Neural progenitor cell (in vitro differentiated cells): ENCODE results near the gene E2F1. TPM values are rescaled to one million over a fixed set of nuclear protein-coding genes. Genes with fewer than 3 reads are reported as not detected.

Experiments used
- DNase-seq: peaks from one replicate; pipeline ENCODE4 v3.0.0-alpha.2; 2016; ENCODE audit warnings: low spot score
- H2AFZ ChIP-seq: fragments of 200-600 bp; sonication (generic); replicated peaks from 2 replicates; pipeline ENCODE4 v1.6.1; 2016; ENCODE audit warnings: antibody characterized with exemption
- H3F3A ChIP-seq: fragments of 200-600 bp; sonication (generic); 2 replicates; pipeline ENCODE4 v1.6.1; 2016; ENCODE audit warnings: antibody characterized with exemption, low read depth
- H3K27ac ChIP-seq: fragments of 200-600 bp; sonication (generic); 2 replicates; pipeline ENCODE4 v1.5.1; 2016; ENCODE audit warnings: mild to moderate bottlenecking
- H3K27me3 ChIP-seq: fragments of 200-600 bp; sonication (generic); 2 replicates; pipeline ENCODE4 v1.6.1; 2016; ENCODE audit warnings: mild to moderate bottlenecking, moderate library complexity
- H3K36me3 ChIP-seq: fragments of 200-600 bp; sonication (generic); 2 replicates; pipeline ENCODE4 v1.5.1; 2016
- H3K4me1 ChIP-seq: fragments of 200-600 bp; sonication (generic); 2 replicates; pipeline ENCODE4 v1.6.1; 2016; ENCODE audit warnings: mixed run types
- H3K4me2 ChIP-seq: fragments of 200-600 bp; sonication (generic); 2 replicates; pipeline ENCODE4 v1.6.1; 2016
- H3K4me3 ChIP-seq: fragments of 200-600 bp; sonication (generic); 2 replicates; pipeline ENCODE4 v1.5.1; 2016
- H3K79me2 ChIP-seq: fragments of 200-600 bp; sonication (generic); 2 replicates; pipeline ENCODE4 v1.6.1; 2016; ENCODE audit warnings: low read depth
- H3K9ac ChIP-seq: fragments of 200-600 bp; sonication (generic); 2 replicates; pipeline ENCODE4 v1.6.1; 2016
- H3K9me3 ChIP-seq: fragments of 200-600 bp; sonication (generic); 2 replicates; pipeline ENCODE4 v1.5.1; 2016; ENCODE audit warnings: low read depth
- H4K20me1 ChIP-seq: fragments of 200-600 bp; sonication (generic); 2 replicates; pipeline ENCODE4 v1.6.1; 2016; ENCODE audit warnings: low read depth
- H3K27ac Mint-ChIP-seq: 3 replicates; pipeline ENCODE4 v1.8.0; 2021; ENCODE audit warnings: mixed read lengths
- H3K27me3 Mint-ChIP-seq: 2 replicates; pipeline ENCODE4 v1.8.0; 2022; ENCODE audit warnings: low read depth, mild to moderate bottlenecking, inconsistent platforms, moderate library complexity, mixed read lengths; ENCODE audit not compliant: insufficient read depth
- H3K36me3 Mint-ChIP-seq: 3 replicates; pipeline ENCODE4 v1.8.0; 2021; ENCODE audit warnings: mixed read lengths
- H3K4me1 Mint-ChIP-seq: 3 replicates; pipeline ENCODE4 v1.8.0; 2021; ENCODE audit warnings: mixed read lengths
- H3K4me3 Mint-ChIP-seq: 3 replicates; pipeline ENCODE4 v1.8.0; 2021; ENCODE audit warnings: mild to moderate bottlenecking, moderate library complexity, mixed read lengths
- H3K9me3 Mint-ChIP-seq: 3 replicates; pipeline ENCODE4 v1.8.0; 2020; ENCODE audit warnings: mixed read lengths
- CTCF ChIP-seq: fragments of 200-600 bp; sonication (generic); IDR thresholded peaks from 2 replicates; pipeline ENCODE4 v1.5.1; 2017; ENCODE audit warnings: antibody characterized with exemption, mild to moderate bottlenecking
- EZH2 ChIP-seq: fragments of 200-600 bp; sonication (generic); IDR thresholded peaks from 2 replicates; pipeline ENCODE4 v1.6.1; 2017; ENCODE audit warnings: antibody characterized with exemption, mild to moderate bottlenecking, moderate library complexity
- EZH2phosphoT487 ChIP-seq: fragments of 200-600 bp; sonication (generic); IDR thresholded peaks from 2 replicates; pipeline ENCODE4 v1.6.1; 2017; ENCODE audit warnings: antibody characterized with exemption
- total RNA-seq: library from RNA; depleted of rRNA; stranded (reverse); fragments of >200 nt; gene quantifications from 2 replicates; pipeline ENCODE4 v1.2.3, GENCODE V29; 2015; ENCODE audit warnings: low replicate concordance

The E2F1 gene
- total RNA-seq, 1 donor from 2014 or later: 9.7 TPM

GRCh38 chr20:33696448-33696847 is 10.3 kb upstream of the E2F1 start:
- H3F3A ChIP-seq: peaks cover 21% of the 10 kb centered on the region
- H4K20me1 ChIP-seq: no peaks in the 10 kb centered on the region
- H3K4me2 ChIP-seq: no peak overlapping the region
- H2AFZ ChIP-seq: no peak overlapping the region
- no peak for DNase-seq
- peaks cover 16% of the 10 kb centered on the region for H3K9me3 Mint-ChIP-seq
- no peak overlapping the region for H3K27ac ChIP-seq
- no peak overlapping the region for H3K9ac ChIP-seq
- no peak overlapping the region for H3K4me3 Mint-ChIP-seq
- no peaks in the 10 kb centered on the region for H3K27me3 ChIP-seq
- H3K36me3 Mint-ChIP-seq: peaks cover 2% of the 10 kb centered on the region
- H3K36me3 ChIP-seq: no peaks in the 10 kb centered on the region
- no peak for TF ChIP-seq CTCF
- TF ChIP-seq EZH2phosphoT487: no peak
- no peak for TF ChIP-seq EZH2
- no peaks in the 10 kb centered on the region for H3K79me2 ChIP-seq
- peaks cover 19% of the 10 kb centered on the region for H3K4me1 ChIP-seq
- H3K9me3 ChIP-seq: no peaks in the 10 kb centered on the region
- H3K4me1 Mint-ChIP-seq: peaks cover 25% of the 10 kb centered on the region
- no peak overlapping the region for H3K4me3 ChIP-seq
- H3K27me3 Mint-ChIP-seq: peaks cover 9% of the 10 kb centered on the region
- no peak overlapping the region for H3K27ac Mint-ChIP-seq

GRCh38 chr20:33694639-33695012 is 8.4 kb upstream of the E2F1 start:
- Histone ChIP-seq H3K27ac (peak overlapping the region; percentile 66), H3K4me1 (peaks cover 19% of the 10 kb centered on the region), H3K9ac (no peak overlapping the region), H3K27me3 (no peaks in the 10 kb centered on the region), H3K4me3 (no peak overlapping the region), H3K79me2 (no peaks in the 10 kb centered on the region), H3K36me3 (no peaks in the 10 kb centered on the region), H3F3A (peaks cover 21% of the 10 kb centered on the region), H4K20me1 (no peaks in the 10 kb centered on the region), H3K4me2 (peak overlapping the region; percentile 45), H2AFZ (no peak overlapping the region), H3K9me3 (no peaks in the 10 kb centered on the region)
- Mint-ChIP-seq H3K9me3 (peaks cover 13% of the 10 kb centered on the region), H3K4me3 (no peak overlapping the region), H3K4me1 (peaks cover 31% of the 10 kb centered on the region), H3K36me3 (peaks cover 2% of the 10 kb centered on the region), H3K27ac (peak overlapping the region; percentile 91), H3K27me3 (peaks cover 8% of the 10 kb centered on the region)
- no peak for TF ChIP-seq EZH2phosphoT487
- no peak for TF ChIP-seq EZH2
- no peak for TF ChIP-seq CTCF
- no peak for DNase-seq

GRCh38 chr20:33693741-33694638 is 7.8 kb upstream of the E2F1 start:
- Histone ChIP-seq H3K9me3 (no peaks in the 10 kb centered on the region), H3K79me2 (no peaks in the 10 kb centered on the region), H3K9ac (no peak overlapping the region), H3K27me3 (no peaks in the 10 kb centered on the region), H4K20me1 (no peaks in the 10 kb centered on the region), H3K4me3 (no peak overlapping the region), H3K4me1 (peaks cover 19% of the 10 kb centered on the region), H3F3A (peaks cover 21% of the 10 kb centered on the region), H3K27ac (peak overlapping the region; percentile 66), H3K4me2 (peak overlapping the region; percentile 45), H2AFZ (no peak overlapping the region), H3K36me3 (no peaks in the 10 kb centered on the region)
- H3K4me3 Mint-ChIP-seq: no peak overlapping the region
- no peak for TF ChIP-seq CTCF
- no peak for TF ChIP-seq EZH2
- TF ChIP-seq EZH2phosphoT487: no peak
- H3K4me1 Mint-ChIP-seq: peaks cover 31% of the 10 kb centered on the region
- peaks cover 12% of the 10 kb centered on the region for H3K9me3 Mint-ChIP-seq
- peaks cover 8% of the 10 kb centered on the region for H3K27me3 Mint-ChIP-seq
- H3K27ac Mint-ChIP-seq: peak overlapping the region; percentile 91
- peak; percentile 71 for DNase-seq
- H3K36me3 Mint-ChIP-seq: peaks cover 2% of the 10 kb centered on the region
